Measurements from ENCODE around the gene KIAA0930.

Gene KIAA0930

GRCh38 chr22:45185718-45186514 lies 54.8 kb downstream of the KIAA0930 start:
- Histone ChIP-seq H3K27ac (ENCODE audit: low read depth, low read length) (no peak overlapping the region), H3K4me3 (ENCODE audit: low read depth in 1 of 5, low read length in 5 of 5) (no peak overlapping the region), H3K9me3 (ENCODE audit: control insufficient read depth in 5 of 5, low read length in 5 of 5) (no peaks in the 10 kb centered on the region), H3K36me3 (ENCODE audit: control insufficient read depth in 5 of 5, insufficient read depth in 5 of 5, low read length in 5 of 5) (peaks cover 9 to 52% (median 49%) of the 10 kb centered on the region in 5 donors), H3K27me3 (ENCODE audit: control insufficient read depth in 5 of 5, insufficient read depth in 4 of 5, low read length in 5 of 5) (no peaks in the 10 kb centered on the region), H3K4me1 (ENCODE audit: control insufficient read depth in 5 of 5, insufficient read depth in 5 of 5, low read length in 5 of 5) (no peaks in the 10 kb centered on the region), H3K9ac (ENCODE audit: low read length in 5 of 5) (no peak overlapping the region)

DNA sequence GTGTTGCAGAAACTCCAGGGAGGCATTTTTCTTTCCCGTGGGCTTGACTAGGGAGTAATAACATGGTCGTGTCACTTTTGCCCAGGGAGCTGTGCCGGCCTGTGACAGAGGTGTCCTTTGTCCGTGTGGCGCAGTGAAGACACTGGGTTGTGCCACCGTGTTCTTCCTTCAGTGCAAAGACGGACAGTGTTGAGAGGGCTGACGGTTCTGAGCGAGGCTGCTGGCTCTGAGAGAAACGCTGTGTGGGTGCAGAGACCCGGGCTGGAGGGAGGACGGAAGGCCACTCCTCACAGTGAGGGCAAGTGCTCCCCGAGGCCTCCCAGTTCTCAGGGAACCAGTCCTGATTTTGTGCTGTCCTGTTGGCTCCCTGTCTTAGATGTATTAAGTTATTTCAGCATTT lies 56.7 kb downstream of the KIAA0930 start:
- peaks cover 9 to 66% (median 61%) of the 10 kb centered on the region in 5 donors for H3K36me3 ChIP-seq (ENCODE audit: control insufficient read depth in 5 of 5, insufficient read depth in 5 of 5, low read length in 5 of 5)
- no peak overlapping the region for H3K4me3 ChIP-seq (ENCODE audit: low read depth in 1 of 5, low read length in 5 of 5)
- no peaks in the 10 kb centered on the region for H3K27me3 ChIP-seq (ENCODE audit: control insufficient read depth in 5 of 5, insufficient read depth in 4 of 5, low read length in 5 of 5)
- H3K9ac ChIP-seq (ENCODE audit: low read length in 5 of 5): no peak overlapping the region
- H3K27ac ChIP-seq (ENCODE audit: low read depth, low read length): no peak overlapping the region
- no peaks in the 10 kb centered on the region for H3K9me3 ChIP-seq (ENCODE audit: control insufficient read depth in 5 of 5, low read length in 5 of 5)
- H3K4me1 ChIP-seq (ENCODE audit: control insufficient read depth in 5 of 5, insufficient read depth in 5 of 5, low read length in 5 of 5): no peaks in the 10 kb centered on the region

DNA sequence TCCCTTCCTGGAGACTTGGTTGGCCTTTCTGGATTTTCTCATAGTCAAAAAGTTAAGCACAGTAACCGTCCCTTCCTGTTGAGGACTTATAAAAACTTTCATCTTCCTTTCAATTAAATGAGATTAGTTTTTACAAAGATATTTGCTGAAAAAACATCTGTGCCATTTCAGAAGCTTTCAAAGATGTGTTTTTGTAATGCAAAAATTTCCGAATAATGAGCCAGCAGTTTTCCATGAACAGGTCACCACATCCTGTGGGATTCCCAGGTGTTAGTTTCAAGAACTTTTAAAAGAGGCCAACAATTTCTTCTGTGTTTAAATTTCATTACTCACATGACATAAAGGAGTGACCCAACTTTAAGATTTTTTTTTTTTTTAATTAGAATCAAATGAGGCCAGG lies 58.9 kb downstream of the KIAA0930 start:
- H3K4me1 ChIP-seq (ENCODE audit: control insufficient read depth in 5 of 5, insufficient read depth in 5 of 5, low read length in 5 of 5): no peaks in the 10 kb centered on the region
- H3K9me3 ChIP-seq (ENCODE audit: control insufficient read depth in 5 of 5, low read length in 5 of 5): no peaks in the 10 kb centered on the region
- no peak overlapping the region for H3K4me3 ChIP-seq (ENCODE audit: low read depth in 1 of 5, low read length in 5 of 5)
- no peak overlapping the region for H3K27ac ChIP-seq (ENCODE audit: low read depth, low read length)
- H3K27me3 ChIP-seq (ENCODE audit: control insufficient read depth in 5 of 5, insufficient read depth in 4 of 5, low read length in 5 of 5): no peaks in the 10 kb centered on the region
- H3K9ac ChIP-seq (ENCODE audit: low read length in 5 of 5): no peak overlapping the region
- peaks cover 14 to 71% (median 63%) of the 10 kb centered on the region in 5 donors for H3K36me3 ChIP-seq (ENCODE audit: control insufficient read depth in 5 of 5, insufficient read depth in 5 of 5, low read length in 5 of 5)

- Histone ChIP-seq H3K27me3 (ENCODE audit: control insufficient read depth in 5 of 5, insufficient read depth in 4 of 5, low read length in 5 of 5) (no peaks in the 10 kb centered on the region), H3K27ac (ENCODE audit: low read depth, low read length) (no peak overlapping the region), H3K4me3 (ENCODE audit: low read depth in 1 of 5, low read length in 5 of 5) (no peak overlapping the region), H3K9ac (ENCODE audit: low read length in 5 of 5) (no peak overlapping the region), H3K9me3 (ENCODE audit: control insufficient read depth in 5 of 5, low read length in 5 of 5) (no peaks in the 10 kb centered on the region), H3K36me3 (ENCODE audit: control insufficient read depth in 5 of 5, insufficient read depth in 5 of 5, low read length in 5 of 5) (peaks cover 14 to 76% (median 67%) of the 10 kb centered on the region in 5 donors), H3K4me1 (ENCODE audit: control insufficient read depth in 5 of 5, insufficient read depth in 5 of 5, low read length in 5 of 5) (no peaks in the 10 kb centered on the region)
Observed at GRCh38 chr22:45181240-45181639, 59.5 kb downstream of the KIAA0930 start.

DNA sequence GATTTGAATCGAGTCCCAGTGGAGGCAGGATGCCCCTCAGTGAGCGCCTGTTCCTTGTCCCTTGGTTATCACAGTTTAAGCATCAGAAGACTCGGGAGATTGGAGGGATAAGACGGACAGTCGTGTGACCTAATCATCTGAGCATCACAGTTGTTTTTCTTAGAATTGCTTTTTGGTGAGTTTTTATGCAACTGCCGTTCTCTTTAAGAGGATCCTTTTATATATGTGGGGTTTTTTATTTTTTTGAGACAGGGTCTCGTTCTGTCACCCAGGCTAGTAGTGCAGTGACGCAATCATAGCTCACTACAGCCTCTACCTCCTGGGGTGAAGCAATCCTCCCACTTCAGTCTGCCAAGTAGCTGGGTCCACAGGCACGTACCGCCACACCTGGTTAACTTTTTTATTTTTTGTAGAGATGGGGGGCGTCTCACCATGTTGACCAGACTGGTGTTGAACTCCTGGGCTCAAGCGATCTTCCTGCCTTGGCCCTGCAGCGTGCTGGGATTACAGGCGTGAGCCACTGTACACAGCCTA lies 60.5 kb downstream of the KIAA0930 start:
- no peak overlapping the region for H3K27ac ChIP-seq (ENCODE audit: low read depth, low read length)
- no peaks in the 10 kb centered on the region for H3K9me3 ChIP-seq (ENCODE audit: control insufficient read depth in 5 of 5, low read length in 5 of 5)
- H3K27me3 ChIP-seq (ENCODE audit: control insufficient read depth in 5 of 5, insufficient read depth in 4 of 5, low read length in 5 of 5): no peaks in the 10 kb centered on the region
- H3K4me3 ChIP-seq (ENCODE audit: low read depth in 1 of 5, low read length in 5 of 5): no peak overlapping the region
- H3K36me3 ChIP-seq (ENCODE audit: control insufficient read depth in 5 of 5, insufficient read depth in 5 of 5, low read length in 5 of 5): peaks cover 13 to 80% (median 65%) of the 10 kb centered on the region in 5 donors
- H3K4me1 ChIP-seq (ENCODE audit: control insufficient read depth in 5 of 5, insufficient read depth in 5 of 5, low read length in 5 of 5): no peaks in the 10 kb centered on the region
- no peak overlapping the region for H3K9ac ChIP-seq (ENCODE audit: low read length in 5 of 5)

DNA sequence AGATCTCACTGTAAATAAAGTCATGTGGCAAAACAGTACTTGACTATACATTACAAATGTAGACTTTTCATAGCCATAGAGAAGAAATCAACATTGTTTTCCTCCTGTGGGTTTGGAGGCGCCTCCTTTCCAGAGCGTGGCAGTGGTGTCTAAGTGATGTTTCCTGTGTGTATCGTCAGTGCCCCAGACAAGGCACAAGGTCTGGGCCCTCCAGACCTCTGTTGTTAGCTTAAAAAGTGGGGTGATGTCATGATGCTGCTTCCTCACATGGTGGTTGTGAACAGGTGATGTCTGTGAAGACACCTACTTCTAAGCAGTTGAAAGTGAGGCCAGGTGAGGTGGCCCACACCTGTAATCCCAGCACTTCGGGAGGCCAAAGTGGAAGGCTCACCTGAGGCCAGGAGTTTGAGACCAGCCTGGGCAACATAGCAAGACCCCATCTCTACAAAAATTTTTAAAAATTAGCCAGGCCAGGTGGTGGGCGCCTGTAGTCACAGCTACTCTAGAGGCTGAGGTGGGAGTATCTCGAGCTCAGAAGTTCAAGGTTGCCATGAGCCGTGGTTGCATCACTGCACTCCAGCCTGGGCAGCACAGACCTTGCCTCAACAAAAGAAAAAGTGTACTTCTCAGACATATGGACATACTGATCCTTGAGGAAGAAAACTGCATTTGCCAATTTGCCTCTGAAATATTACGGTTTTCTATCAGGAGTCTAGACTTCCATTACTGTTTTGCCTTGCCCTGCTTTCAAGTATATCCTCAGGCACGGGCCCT lies 61.2 kb downstream of the KIAA0930 start:
- Histone ChIP-seq H3K9ac (ENCODE audit: low read length in 5 of 5) (no peak overlapping the region), H3K4me1 (ENCODE audit: control insufficient read depth in 5 of 5, insufficient read depth in 5 of 5, low read length in 5 of 5) (no peaks in the 10 kb centered on the region), H3K36me3 (ENCODE audit: control insufficient read depth in 5 of 5, insufficient read depth in 5 of 5, low read length in 5 of 5) (peaks cover 14 to 80% (median 60%) of the 10 kb centered on the region in 5 donors), H3K27ac (ENCODE audit: low read depth, low read length) (no peak overlapping the region), H3K4me3 (ENCODE audit: low read depth in 1 of 5, low read length in 5 of 5) (no peak overlapping the region), H3K27me3 (ENCODE audit: control insufficient read depth in 5 of 5, insufficient read depth in 4 of 5, low read length in 5 of 5) (no peaks in the 10 kb centered on the region), H3K9me3 (ENCODE audit: control insufficient read depth in 5 of 5, low read length in 5 of 5) (no peaks in the 10 kb centered on the region)

DNA sequence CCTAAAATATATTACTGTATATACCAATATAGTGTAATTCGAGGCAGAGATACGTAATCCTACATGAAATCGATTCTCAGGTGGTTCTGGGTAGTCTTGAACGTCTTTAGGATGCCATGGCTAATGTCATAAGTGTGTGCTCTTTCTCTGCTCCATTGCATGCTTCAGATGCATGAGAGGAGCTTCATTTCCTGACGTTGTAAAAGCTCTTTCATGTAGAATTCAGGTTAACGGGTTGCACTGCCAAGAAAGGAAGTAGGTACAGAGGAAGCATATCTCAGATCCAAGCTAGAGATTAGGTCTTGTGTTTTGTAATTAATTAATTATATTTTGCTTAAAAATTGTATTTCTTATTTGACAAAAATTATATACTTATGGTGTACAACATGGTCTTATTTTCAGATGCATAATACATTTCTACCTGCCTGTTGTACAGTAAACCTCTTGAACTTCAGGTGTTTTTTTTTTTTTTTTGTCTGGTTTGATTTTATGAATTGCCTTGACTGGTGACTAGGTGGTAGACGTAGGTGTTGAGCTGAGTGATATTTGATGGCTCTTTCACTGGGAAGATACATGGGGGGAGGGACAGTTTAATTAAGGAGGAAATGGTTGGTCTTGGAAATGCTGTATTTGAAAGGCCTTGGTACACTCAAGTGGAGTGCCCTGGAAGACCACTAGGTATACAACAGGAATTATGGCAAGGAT lies 67.7 kb downstream of the KIAA0930 start:
- Histone ChIP-seq H3K36me3 (ENCODE audit: control insufficient read depth in 5 of 5, insufficient read depth in 5 of 5, low read length in 5 of 5) (peaks cover 32 to 93% (median 71%) of the 10 kb centered on the region in 5 donors), H3K9me3 (ENCODE audit: control insufficient read depth in 5 of 5, low read length in 5 of 5) (no peaks in the 10 kb centered on the region), H3K27me3 (ENCODE audit: control insufficient read depth in 5 of 5, insufficient read depth in 4 of 5, low read length in 5 of 5) (no peaks in the 10 kb centered on the region), H3K9ac (ENCODE audit: low read length in 5 of 5) (peak overlapping the region in 1 of 5 donors; percentile 11), H3K27ac (ENCODE audit: low read depth, low read length) (no peak overlapping the region), H3K4me1 (ENCODE audit: control insufficient read depth in 5 of 5, insufficient read depth in 5 of 5, low read length in 5 of 5) (peaks cover 0 to 11% (median 0%) of the 10 kb centered on the region in 5 donors), H3K4me3 (ENCODE audit: low read depth in 1 of 5, low read length in 5 of 5) (no peak overlapping the region)

DNA sequence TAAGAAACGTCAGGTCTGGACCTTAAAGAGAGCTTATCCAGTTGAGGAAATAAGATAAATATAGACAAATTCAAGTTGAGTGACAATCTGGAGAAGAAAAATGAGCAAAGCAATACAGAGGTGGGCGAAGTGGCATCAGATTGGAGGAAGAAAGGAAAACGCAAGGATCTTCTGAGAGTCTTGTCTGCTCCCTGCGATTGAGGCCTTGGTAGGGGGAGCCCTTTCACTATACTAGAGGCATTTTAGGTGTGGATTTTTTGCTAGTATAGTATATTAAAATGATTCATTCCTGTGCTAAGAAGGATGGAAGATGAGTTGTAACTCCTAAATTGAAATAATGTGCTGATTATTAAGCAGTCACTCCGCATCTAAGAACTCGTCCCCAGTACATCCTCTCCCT lies 68.9 kb downstream of the KIAA0930 start:
- Histone ChIP-seq H3K36me3 (ENCODE audit: control insufficient read depth in 5 of 5, insufficient read depth in 5 of 5, low read length in 5 of 5) (peaks cover 32 to 84% (median 65%) of the 10 kb centered on the region in 5 donors), H3K9ac (ENCODE audit: low read length in 5 of 5) (peak overlapping the region in 1 of 5 donors; percentile 35), H3K4me3 (ENCODE audit: low read depth in 1 of 5, low read length in 5 of 5) (no peak overlapping the region)

DNA sequence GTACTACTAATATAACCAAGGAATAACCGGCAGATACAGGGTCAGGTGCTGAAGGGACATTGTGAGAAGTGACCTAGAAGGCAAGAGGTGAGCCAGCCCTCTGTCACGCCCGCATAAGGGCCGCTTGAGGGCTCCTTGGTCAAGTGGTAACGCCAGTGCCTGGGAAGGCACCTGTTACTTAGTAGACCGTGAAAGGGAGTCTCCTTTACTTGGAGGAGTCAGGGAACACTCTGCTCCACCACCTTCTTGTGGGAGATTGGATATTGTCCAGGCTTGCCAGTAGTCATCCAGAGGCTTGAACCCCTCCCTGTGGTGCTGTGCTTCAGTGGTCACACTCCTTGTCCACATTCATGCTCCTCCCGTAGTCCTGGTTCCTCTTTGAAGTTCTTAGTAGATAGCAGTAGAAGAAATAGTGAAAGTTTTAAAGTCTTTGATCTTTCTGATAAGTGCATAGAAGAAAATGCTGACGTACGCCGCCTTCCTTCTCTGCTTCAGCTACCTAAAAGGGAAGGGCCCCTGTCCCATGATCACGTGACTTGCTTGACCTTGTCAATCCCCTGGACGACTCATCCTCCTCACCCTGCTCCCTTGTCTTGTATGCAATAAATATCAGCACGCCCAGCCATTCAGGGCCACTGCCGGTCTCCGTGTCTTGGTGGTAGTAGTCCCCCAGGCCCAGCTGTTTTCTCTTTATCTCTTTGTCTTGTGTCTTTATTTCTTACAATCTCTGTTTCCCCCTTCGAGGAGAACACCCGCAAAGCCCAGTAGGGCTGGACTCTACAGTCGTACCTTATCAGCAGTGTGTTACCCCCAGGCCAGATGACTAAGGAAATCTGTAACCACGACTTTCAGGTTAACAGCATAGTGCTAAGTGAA lies 70.9 kb downstream of the KIAA0930 start:
- H3K36me3 ChIP-seq (ENCODE audit: control insufficient read depth in 5 of 5, insufficient read depth in 5 of 5, low read length in 5 of 5): peaks cover 28 to 65% (median 53%) of the 10 kb centered on the region in 5 donors

More for the DNA sequence above, 68.9 kb downstream of the KIAA0930 start:
- Histone ChIP-seq H3K9me3 (ENCODE audit: control insufficient read depth in 5 of 5, low read length in 5 of 5) (no peaks in the 10 kb centered on the region), H3K27me3 (ENCODE audit: control insufficient read depth in 5 of 5, insufficient read depth in 4 of 5, low read length in 5 of 5) (no peaks in the 10 kb centered on the region), H3K4me1 (ENCODE audit: control insufficient read depth in 5 of 5, insufficient read depth in 5 of 5, low read length in 5 of 5) (peaks cover 0 to 11% (median 0%) of the 10 kb centered on the region in 5 donors), H3K27ac (ENCODE audit: low read depth, low read length) (no peak overlapping the region)

More for the DNA sequence above, 70.9 kb downstream of the KIAA0930 start:
- Histone ChIP-seq H3K9ac (ENCODE audit: low read length in 5 of 5) (no peak overlapping the region), H3K4me3 (ENCODE audit: low read depth in 1 of 5, low read length in 5 of 5) (no peak overlapping the region), H3K4me1 (ENCODE audit: control insufficient read depth in 5 of 5, insufficient read depth in 5 of 5, low read length in 5 of 5) (peaks cover 0 to 23% (median 9%) of the 10 kb centered on the region in 5 donors), H3K9me3 (ENCODE audit: control insufficient read depth in 5 of 5, low read length in 5 of 5) (no peaks in the 10 kb centered on the region), H3K27ac (ENCODE audit: low read depth, low read length) (no peak overlapping the region), H3K27me3 (ENCODE audit: control insufficient read depth in 5 of 5, insufficient read depth in 4 of 5, low read length in 5 of 5) (no peaks in the 10 kb centered on the region)
